NCI-H2227 treated with DMSO at 0.1 percent for 48 hours (cell line): Measurements from ENCODE around the gene ITPK1.

ENCODE experiments used
- DNase-seq: peaks from one replicate; lab custom pipeline; 2025; lab: John Stamatoyannopoulos, UW

ITPK1 gene

GRCh38 chr14:92988786-92989755 lies 126.7 kb downstream of the ITPK1 start:
- DNase-seq = no peak

- no peak for DNase-seq
These were observed 127.8 kb downstream of the ITPK1 start for GRCh38 chr14:92987713-92988510.

- no peak for DNase-seq
These were observed 128.6 kb downstream of the ITPK1 start for GRCh38 chr14:92987148-92987570.

- no peak for DNase-seq
These were observed 129.2 kb downstream of the ITPK1 start for GRCh38 chr14:92986254-92987147.

GRCh38 chr14:92985521-92985920 lies 130.2 kb downstream of the ITPK1 start:
- no peak for DNase-seq

- DNase-seq = no peak
These were observed 130.8 kb downstream of the ITPK1 start for GRCh38 chr14:92984896-92985295.

- DNase-seq = no peak
These were observed 131.5 kb downstream of the ITPK1 start for GRCh38 chr14:92984082-92984788.

- no peak for DNase-seq
These were observed 132.8 kb downstream of the ITPK1 start for GRCh38 chr14:92982956-92983355.

- DNase-seq = no peak
These were observed 134.0 kb downstream of the ITPK1 start for GRCh38 chr14:92981726-92982125.

GRCh38 chr14:92980866-92981265 lies 134.9 kb downstream of the ITPK1 start:
- no peak for DNase-seq

- no peak for DNase-seq
These were observed 137.3 kb downstream of the ITPK1 start for GRCh38 chr14:92978229-92979021.

GRCh38 chr14:92976268-92976667 lies 139.5 kb downstream of the ITPK1 start:
- DNase-seq = no peak

GRCh38 chr14:92974541-92975345 lies 141.0 kb downstream of the ITPK1 start:
- no peak for DNase-seq

- DNase-seq = no peak
These were observed 141.8 kb downstream of the ITPK1 start for GRCh38 chr14:92973798-92974372.

GRCh38 chr14:92973261-92973797 lies 142.4 kb downstream of the ITPK1 start:
- DNase-seq = no peak

GRCh38 chr14:92971601-92972180 lies 144.0 kb downstream of the ITPK1 start:
- no peak for DNase-seq

- no peak for DNase-seq
These were observed 145.5 kb downstream of the ITPK1 start for GRCh38 chr14:92970271-92970670.

GRCh38 chr14:92969871-92970270 lies 145.9 kb downstream of the ITPK1 start:
- no peak for DNase-seq
